OCI-LY3 (cell line): ENCODE results near the gene CLK4.

Source experiments
- CTCF ChIP-seq: fragments of 200-600, 300-600 bp; sonication (generic); IDR thresholded peaks from 2 replicates; pipeline ENCODE4 v1.5.1; 2014; ENCODE audit warnings: antibody characterized with exemption, low read length, low read depth
- EZH2phosphoT487 ChIP-seq: fragments of 200-600 bp; shearing (Covaris generic); IDR thresholded peaks from 2 replicates; pipeline ENCODE4 v1.6.1; 2018; ENCODE audit warnings: antibody characterized with exemption, mixed run types, low read depth

DNA sequence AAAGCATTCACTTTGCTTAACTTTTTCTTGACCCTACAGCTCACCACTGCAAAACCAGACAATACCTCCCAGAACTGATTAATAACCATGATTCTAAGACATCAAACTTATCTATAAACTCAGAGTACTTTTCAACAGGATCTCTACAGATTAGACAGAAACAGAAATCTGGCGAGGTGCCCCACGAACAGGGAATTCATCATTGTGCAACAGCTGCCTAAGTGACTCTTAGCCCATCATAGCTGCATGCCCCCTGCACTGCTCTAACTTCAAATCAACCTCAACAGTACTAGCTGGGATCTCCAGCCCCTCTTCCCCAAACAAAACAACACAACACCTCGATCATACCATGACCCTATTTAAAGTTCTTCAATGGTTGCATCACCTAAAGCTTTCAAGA, 20.6 kb downstream of the CLK4 start:
- no peak for TF ChIP-seq CTCF
- no peak for TF ChIP-seq EZH2phosphoT487
